Measurements from ENCODE around the gene MCF2L. TPM values are rescaled to one million over a fixed set of nuclear protein-coding genes. Genes with fewer than 3 reads are reported as not detected.
A peak's percentile ranks its signal among the peaks of the same experiment; 100 is the strongest.
"Not testable (repeated sequence)": the region's sequence is repeated elsewhere in the genome, so short reads cannot be mapped to it uniquely, and the experiment has no call there.

The MCF2L gene
- total and polyA plus RNA-seq, 2 experiments from 2014 or later: 27.6 to 38.6 TPM

DNA sequence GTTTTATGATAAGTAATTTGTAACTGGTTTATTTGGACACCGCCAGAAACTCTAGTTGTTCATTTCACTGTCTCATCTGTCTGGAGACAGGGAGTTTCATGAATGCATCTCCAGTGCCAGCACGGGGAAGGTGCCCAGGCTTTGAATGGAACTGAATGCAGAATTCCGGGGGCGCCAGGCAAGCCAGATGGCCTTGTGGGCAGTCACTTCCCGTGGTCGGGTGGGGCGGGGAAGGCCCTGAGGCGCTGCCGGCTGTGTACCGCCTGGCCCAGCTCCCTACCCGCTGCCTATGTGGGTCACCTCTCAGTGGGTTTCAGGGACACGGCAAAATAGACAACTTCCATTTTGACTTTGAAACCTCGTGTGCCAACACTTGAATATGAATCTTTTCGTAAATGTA, 28.8 kb upstream of the MCF2L start:
- no peaks in the 10 kb centered on the region for H3K36me3 ChIP-seq
- H3K27me3 ChIP-seq: no peaks in the 10 kb centered on the region
- H3K27ac ChIP-seq: no peak overlapping the region
- no peaks in the 10 kb centered on the region for H3K9me3 ChIP-seq (ENCODE audit: low read depth)
- no peak for DNase-seq (ENCODE audit: low read depth in 1 of 2, low spot score in 1 of 2)
- no peaks in the 10 kb centered on the region for H3K4me1 ChIP-seq (ENCODE audit: low read depth)
- no peak overlapping the region for H3K4me3 ChIP-seq
- TF ChIP-seq, protein P1, sequence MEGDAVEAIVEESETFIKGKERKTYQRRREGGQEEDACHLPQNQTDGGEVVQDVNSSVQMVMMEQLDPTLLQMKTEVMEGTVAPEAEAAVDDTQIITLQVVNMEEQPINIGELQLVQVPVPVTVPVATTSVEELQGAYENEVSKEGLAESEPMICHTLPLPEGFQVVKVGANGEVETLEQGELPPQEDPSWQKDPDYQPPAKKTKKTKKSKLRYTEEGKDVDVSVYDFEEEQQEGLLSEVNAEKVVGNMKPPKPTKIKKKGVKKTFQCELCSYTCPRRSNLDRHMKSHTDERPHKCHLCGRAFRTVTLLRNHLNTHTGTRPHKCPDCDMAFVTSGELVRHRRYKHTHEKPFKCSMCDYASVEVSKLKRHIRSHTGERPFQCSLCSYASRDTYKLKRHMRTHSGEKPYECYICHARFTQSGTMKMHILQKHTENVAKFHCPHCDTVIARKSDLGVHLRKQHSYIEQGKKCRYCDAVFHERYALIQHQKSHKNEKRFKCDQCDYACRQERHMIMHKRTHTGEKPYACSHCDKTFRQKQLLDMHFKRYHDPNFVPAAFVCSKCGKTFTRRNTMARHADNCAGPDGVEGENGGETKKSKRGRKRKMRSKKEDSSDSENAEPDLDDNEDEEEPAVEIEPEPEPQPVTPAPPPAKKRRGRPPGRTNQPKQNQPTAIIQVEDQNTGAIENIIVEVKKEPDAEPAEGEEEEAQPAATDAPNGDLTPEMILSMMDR (IDR thresholded peaks at IDR 0.05; ENCODE audit: low read depth, low read length): no peak

DNA sequence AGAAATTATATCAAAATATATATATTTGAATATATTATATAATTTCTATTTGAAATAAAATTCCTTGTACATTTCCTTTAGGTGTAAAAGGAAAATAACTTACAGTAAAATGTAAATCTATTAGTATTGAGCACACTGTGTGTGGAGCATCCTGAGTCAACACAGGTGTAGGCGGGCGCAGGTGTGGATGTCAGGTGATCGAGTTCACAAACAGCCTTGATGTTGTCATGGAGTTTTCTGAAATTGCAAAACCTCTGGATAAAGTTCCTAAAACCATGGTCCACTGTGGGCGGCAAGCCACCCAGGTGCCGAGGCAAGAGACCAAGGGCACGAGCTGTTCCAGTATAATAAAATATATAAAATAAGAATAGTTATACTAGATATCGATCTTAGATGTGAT, 27.7 kb upstream of the MCF2L start:
- TF ChIP-seq, protein P1 (IDR thresholded peaks at IDR 0.05; ENCODE audit: low read depth, low read length): no peak
- no peaks in the 10 kb centered on the region for H3K4me1 ChIP-seq (ENCODE audit: low read depth)
- no peak overlapping the region for H3K27ac ChIP-seq
- DNase-seq (ENCODE audit: low read depth in 1 of 2, low spot score in 1 of 2): no peak
- H3K27me3 ChIP-seq: peaks cover under 1% of the 10 kb centered on the region
- H3K36me3 ChIP-seq: no peaks in the 10 kb centered on the region
- H3K9me3 ChIP-seq (ENCODE audit: low read depth): no peaks in the 10 kb centered on the region
- no peak overlapping the region for H3K4me3 ChIP-seq

DNA sequence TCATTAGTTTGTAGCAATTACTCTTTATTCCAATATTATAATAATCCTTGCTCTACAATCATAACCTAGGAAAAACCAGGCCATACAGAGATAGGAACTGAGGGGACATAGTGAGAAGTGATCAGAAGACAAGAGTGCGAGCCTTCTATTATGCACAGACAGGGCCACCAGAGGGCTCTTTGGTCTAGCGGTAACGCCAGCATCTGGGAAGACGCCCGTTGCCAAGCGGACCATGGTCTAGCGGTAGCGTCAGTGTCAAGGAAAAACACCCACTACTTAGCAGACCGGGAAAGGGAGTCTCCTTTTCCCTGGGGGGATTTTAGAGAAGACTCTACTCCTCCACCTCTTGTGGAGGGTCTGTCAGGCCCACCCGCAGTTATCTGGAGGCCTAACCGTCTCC, 27.2 kb upstream of the MCF2L start:
- H3K4me1 ChIP-seq (ENCODE audit: low read depth); H3K9me3 ChIP-seq (ENCODE audit: low read depth); H3K27ac ChIP-seq; DNase-seq (ENCODE audit: low read depth in 1 of 2, low spot score in 1 of 2); H3K27me3 ChIP-seq; H3K4me3 ChIP-seq; H3K36me3 ChIP-seq: not testable (repeated sequence)
- TF ChIP-seq, protein P1 (IDR thresholded peaks at IDR 0.05; ENCODE audit: low read depth, low read length): peak; percentile 5

DNA sequence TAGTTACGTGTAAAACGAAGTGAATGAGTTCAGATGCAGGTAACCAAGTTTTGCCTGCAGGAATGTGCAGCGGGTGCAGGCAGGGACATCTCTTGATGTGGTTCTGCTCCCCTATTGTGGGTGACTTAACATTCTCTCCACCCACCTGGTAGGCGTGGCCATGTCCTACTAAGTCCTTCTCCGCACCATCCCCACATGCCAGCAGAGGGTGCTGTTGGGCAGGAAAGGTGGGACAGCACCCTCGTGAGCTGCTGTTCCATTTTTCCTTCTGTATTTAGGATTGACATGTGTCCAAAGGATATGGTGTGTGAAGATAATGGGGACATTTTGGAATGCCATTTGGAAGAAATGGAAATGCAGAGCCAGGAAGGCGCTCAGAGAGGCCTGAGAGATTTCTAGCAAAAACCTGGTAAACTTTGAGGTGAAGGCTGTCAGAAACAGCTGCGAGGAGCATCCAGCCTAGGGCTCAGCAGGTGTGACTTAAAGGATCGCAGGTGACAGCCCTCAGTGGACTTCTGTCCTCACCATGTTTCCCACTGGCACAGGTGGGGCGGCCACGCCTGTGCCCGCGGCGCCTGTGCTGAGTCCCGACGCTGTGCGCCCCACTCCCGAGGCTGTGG, 26.2 kb upstream of the MCF2L start:
- peak; percentile 95 to 97 for DNase-seq (ENCODE audit: low read depth in 1 of 2, low spot score in 1 of 2)
- Histone ChIP-seq H3K27me3 (peaks cover 5% of the 10 kb centered on the region), H3K4me1 (ENCODE audit: low read depth) (no peaks in the 10 kb centered on the region), H3K4me3 (peak overlapping the region; percentile 35), H3K9me3 (ENCODE audit: low read depth) (no peaks in the 10 kb centered on the region), H3K36me3 (no peaks in the 10 kb centered on the region), H3K27ac (no peak overlapping the region)
- TF ChIP-seq, protein P1 (IDR thresholded peaks at IDR 0.05; ENCODE audit: low read depth, low read length): peak; percentile 98

DNA sequence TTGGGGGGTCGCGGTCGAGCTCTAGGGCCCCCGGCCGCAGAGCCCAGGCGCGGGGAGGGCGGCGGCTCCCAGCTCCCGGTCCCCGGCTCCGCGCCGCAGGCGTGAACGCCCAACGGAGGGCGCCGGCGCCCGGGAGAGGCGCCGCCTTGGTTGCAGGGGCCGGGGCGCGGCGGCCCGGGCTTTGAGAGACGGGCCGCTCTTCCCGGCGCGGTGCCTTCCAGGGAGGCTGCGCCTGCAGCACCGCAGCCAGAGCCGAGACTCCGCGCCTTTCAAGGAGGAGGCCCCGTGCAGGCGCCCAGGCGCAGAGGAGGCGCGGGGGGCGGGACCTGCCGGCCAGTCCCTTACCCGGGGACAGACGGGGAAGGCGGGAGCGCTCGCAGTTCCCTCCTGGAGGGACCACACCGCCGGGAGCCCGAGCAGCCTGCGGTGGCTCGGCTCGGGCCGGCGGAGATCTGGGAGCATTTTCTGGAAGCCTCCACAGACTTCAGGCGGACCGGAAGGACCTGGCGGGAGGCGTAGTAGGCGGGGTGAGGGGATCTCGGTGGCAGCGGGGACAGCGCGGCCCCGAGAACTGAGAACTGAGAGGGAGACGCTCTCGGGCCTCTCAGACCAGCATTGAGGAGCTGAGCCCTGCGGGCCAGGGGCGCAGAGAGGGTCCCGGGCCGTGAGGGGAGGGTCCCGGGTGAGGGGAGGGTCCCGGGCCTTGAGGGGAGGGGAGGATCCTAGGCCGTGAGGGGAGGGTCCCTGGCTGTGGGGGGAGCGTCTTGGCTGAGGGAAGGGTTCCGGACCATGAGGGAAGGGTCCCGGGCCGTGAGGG, 25.5 kb upstream of the MCF2L start:
- H3K4me1 ChIP-seq (ENCODE audit: low read depth): no peaks in the 10 kb centered on the region
- H3K27ac ChIP-seq: no peak overlapping the region
- H3K9me3 ChIP-seq (ENCODE audit: low read depth): no peaks in the 10 kb centered on the region
- H3K36me3 ChIP-seq: no peaks in the 10 kb centered on the region
- H3K4me3 ChIP-seq: peak overlapping the region; percentile 35
- peaks cover 5% of the 10 kb centered on the region for H3K27me3 ChIP-seq
- TF ChIP-seq, protein P1 (IDR thresholded peaks at IDR 0.05; ENCODE audit: low read depth, low read length): no peak
- DNase-seq (ENCODE audit: low read depth in 1 of 2, low spot score in 1 of 2): peak; percentile 35 to 80
